Cardiac fibroblast (primary cell): ENCODE measurements around the gene OR8B8.

Experiments used
- DNase-seq, 2 donors: peaks; one replicate each; pipeline versions ENCODE4 v3.0.0 to v3.0.0-alpha.2; 2010; ENCODE audit warnings: low read depth in 2 of 2
- H3K4me3 ChIP-seq, 2 donors: replicated peaks in 1 of 2; 1 replicate in 1 of 2; 2 replicates in 1 of 2; pipeline ENCODE4 v1.5.1; 2011; ENCODE audit warnings: low read depth in 2 of 2, low read length in 2 of 2, mild to moderate bottlenecking in 2 of 2, moderate library complexity in 1 of 2
- CTCF ChIP-seq: IDR thresholded peaks from one replicate; pipeline ENCODE4 v1.5.1; 2011; ENCODE audit warnings: low read depth, mild to moderate bottlenecking, low read length, inconsistent platforms

OR8B8 gene

DNA sequence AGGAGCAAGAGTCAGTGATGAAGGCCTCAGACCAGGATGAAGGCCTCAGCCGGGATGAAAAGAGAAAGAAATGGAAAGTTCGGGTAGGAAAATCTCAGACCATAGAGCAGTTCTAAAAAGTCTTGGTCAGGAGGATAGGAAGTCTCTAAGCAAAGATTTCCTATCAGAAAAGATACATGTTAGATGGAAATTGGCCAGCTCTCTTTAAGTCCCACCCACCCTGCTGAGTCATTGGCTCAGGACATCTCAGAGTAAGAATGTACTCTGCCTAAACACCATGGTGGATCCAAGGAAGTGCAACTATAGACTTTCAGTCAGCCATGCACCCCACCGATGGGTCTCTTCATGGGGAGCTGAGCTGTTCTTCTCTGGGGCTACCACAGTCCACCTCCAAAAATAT, 51.1 kb downstream of the OR8B8 start:
- TF ChIP-seq CTCF: no peak
- H3K4me3 ChIP-seq: no peak overlapping the region
- peak; percentile 5 to 52 for DNase-seq
